GM21423 (cell line): ENCODE data around the gene RNF213.
A peak's percentile ranks its signal among the peaks of the same experiment; 100 is the strongest.
"Not testable (repeated sequence)": the region's sequence is repeated elsewhere in the genome, so short reads cannot be mapped to it uniquely, and the experiment has no call there.

ENCODE experiments used
- ATAC-seq: cut with Tn5 transposase; IDR thresholded peaks from one replicate; pipeline ENCODE4 v1.9.1; 2021; ENCODE audit warnings: mild to moderate bottlenecking, moderate library complexity; ENCODE audit not compliant: unreplicated experiment

RNF213 gene

GRCh38 chr17:80410441-80411087 is 149.9 kb downstream of the RNF213 start:
- ATAC-seq = not testable (repeated sequence)

GRCh38 chr17:80413771-80414507 is 153.3 kb downstream of the RNF213 start:
- ATAC-seq = no peak

- peak; percentile 2 for ATAC-seq
Observed at GRCh38 chr17:80414508-80414802, 153.8 kb downstream of the RNF213 start.

- ATAC-seq = peak; percentile 97
Observed at GRCh38 chr17:80414803-80415625, 154.4 kb downstream of the RNF213 start, which contains the start of gene ENDOV. TSS of gene ENDOV (plus strand) at chr17:80415167. CDS start at chr17:80415195, 28 bp downstream.

- ATAC-seq = no peak
Observed at GRCh38 chr17:80415626-80416137, 155.0 kb downstream of the RNF213 start.

- no peak for ATAC-seq
Observed at GRCh38 chr17:80416260-80416939, 155.7 kb downstream of the RNF213 start.

- ATAC-seq = no peak
Observed at GRCh38 chr17:80416940-80417293, 156.3 kb downstream of the RNF213 start.

- no peak for ATAC-seq
Observed at GRCh38 chr17:80418589-80418988, 157.9 kb downstream of the RNF213 start.

- no peak for ATAC-seq
Observed at GRCh38 chr17:80419255-80419654, 158.6 kb downstream of the RNF213 start.

GRCh38 chr17:80421381-80422090 is 160.9 kb downstream of the RNF213 start:
- no peak for ATAC-seq

GRCh38 chr17:80422276-80422675 is 161.6 kb downstream of the RNF213 start:
- ATAC-seq = no peak

- ATAC-seq = no peak
Observed at GRCh38 chr17:80422981-80423380, 162.3 kb downstream of the RNF213 start.

- no peak for ATAC-seq
Observed at GRCh38 chr17:80423536-80424225, 163.0 kb downstream of the RNF213 start.

GRCh38 chr17:80424261-80424660 is 163.6 kb downstream of the RNF213 start:
- no peak for ATAC-seq

GRCh38 chr17:80424878-80425765 is 164.5 kb downstream of the RNF213 start:
- no peak for ATAC-seq

GRCh38 chr17:80425835-80426426 is 165.3 kb downstream of the RNF213 start:
- no peak for ATAC-seq

- peak; percentile 49 for ATAC-seq
Observed at GRCh38 chr17:80426671-80427326, 166.1 kb downstream of the RNF213 start.
